Measurements from ENCODE around the gene KCNIP3. TPM values are rescaled to one million over a fixed set of nuclear protein-coding genes. Genes with fewer than 3 reads are reported as not detected.

Gene KCNIP3
- total and polyA plus RNA-seq, 10 donors = 0.59 to 5.2 (median 3.0) TPM

DNA sequence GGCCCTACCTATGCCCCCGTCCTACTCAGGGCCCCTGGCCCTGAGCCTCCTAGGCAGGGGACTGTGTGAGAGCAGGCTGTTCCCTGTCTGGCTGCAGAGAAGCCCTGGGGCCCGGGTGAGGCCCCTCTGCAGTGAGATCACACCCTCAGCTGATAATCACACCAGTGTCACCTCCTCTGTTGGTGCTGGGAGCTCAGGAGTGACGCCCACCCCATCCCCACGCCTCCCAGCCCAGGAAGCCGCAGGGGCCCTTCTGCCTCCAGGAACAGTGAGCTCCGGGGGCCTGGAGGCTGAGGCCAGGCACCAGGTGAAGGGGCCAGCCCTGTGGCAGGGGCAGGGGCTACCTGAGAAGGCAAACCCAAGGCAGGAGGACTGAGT is 20.0 kb downstream of the KCNIP3 start:
- peaks cover 0 to 3% (median 0%) of the 10 kb centered on the region in 7 donors for H3K27me3 ChIP-seq (replicated peaks in 1 of 7)
- TF ChIP-seq POLR2A (IDR thresholded peaks at IDR 0.05) (no peak), POLR2AphosphoS5 (IDR thresholded peaks at IDR 0.05) (no peak)
- TF ChIP-seq, protein P1, sequence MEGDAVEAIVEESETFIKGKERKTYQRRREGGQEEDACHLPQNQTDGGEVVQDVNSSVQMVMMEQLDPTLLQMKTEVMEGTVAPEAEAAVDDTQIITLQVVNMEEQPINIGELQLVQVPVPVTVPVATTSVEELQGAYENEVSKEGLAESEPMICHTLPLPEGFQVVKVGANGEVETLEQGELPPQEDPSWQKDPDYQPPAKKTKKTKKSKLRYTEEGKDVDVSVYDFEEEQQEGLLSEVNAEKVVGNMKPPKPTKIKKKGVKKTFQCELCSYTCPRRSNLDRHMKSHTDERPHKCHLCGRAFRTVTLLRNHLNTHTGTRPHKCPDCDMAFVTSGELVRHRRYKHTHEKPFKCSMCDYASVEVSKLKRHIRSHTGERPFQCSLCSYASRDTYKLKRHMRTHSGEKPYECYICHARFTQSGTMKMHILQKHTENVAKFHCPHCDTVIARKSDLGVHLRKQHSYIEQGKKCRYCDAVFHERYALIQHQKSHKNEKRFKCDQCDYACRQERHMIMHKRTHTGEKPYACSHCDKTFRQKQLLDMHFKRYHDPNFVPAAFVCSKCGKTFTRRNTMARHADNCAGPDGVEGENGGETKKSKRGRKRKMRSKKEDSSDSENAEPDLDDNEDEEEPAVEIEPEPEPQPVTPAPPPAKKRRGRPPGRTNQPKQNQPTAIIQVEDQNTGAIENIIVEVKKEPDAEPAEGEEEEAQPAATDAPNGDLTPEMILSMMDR (IDR thresholded peaks at IDR 0.05 in 8 of 11, conservative IDR thresholded peaks at IDR 0.05 in 3 of 11) = no peak
- no peaks in the 10 kb centered on the region for H3K9me3 ChIP-seq
- H3K4me1 ChIP-seq = no peaks in the 10 kb centered on the region
- no peak overlapping the region for H3K4me3 ChIP-seq
- DNase-seq = no peak
- 56 to 85% (median 69%) methylated on average over 5 to 6 of the region's 6 CpGs for WGBS, 5 donors
- intact Hi-C loops (cut with DNase I; ENCODE audit: low total_unique reads) = no loop called here
- no peaks in the 10 kb centered on the region for H3K36me3 ChIP-seq
- no peak overlapping the region for H3K27ac ChIP-seq

DNA sequence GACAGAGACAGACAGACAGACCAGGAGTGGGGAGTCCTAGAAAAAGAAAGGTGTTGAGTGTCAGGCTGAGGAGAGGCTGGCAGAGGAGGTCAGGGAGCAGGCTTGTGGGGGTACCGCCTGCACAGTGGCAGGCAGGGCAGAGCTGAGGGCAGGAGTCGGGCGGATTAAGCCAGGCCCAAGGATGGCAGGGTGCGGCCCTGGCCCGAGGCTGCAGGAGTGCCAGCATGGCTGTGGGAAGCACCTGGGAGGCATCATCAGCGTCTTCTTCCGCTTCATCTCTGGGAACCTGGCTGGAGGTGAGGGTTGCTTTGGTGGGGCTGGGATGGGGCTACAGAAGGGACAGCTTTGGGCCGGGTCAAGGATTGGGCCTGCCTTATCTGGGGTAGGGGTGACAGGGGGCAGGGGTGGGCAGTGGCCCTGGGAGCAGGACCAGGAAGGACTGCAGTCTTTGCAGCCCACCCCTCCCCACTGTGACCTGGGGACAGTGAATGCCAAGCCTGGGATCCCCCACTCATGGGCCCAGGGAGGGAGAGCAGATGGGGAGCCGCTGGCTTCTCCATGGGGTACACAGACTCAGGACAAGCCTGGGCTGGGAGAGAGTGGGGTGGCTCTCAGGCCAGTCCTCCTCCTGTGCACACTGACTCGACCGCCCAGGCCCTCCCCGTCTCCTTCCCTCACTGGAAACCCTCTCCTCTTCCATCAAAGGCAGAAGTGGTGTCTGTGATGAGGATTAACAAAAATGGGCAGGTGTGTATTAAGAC is 20.7 kb downstream of the KCNIP3 start:
- WGBS, 5 donors = 80 to 94% (median 84%) methylated on average over 11 to 12 of the region's 12 CpGs
- Histone ChIP-seq H3K36me3 (no peaks in the 10 kb centered on the region), H3K9me3 (no peaks in the 10 kb centered on the region), H3K4me3 (no peak overlapping the region), H3K4me1 (no peaks in the 10 kb centered on the region), H3K27ac (no peak overlapping the region), H3K27me3 (replicated peaks in 1 of 7) (peaks cover 0 to 3% (median 0%) of the 10 kb centered on the region in 7 donors)
- TF ChIP-seq POLR2A (IDR thresholded peaks at IDR 0.05) = no peak
- TF ChIP-seq, protein P1 (IDR thresholded peaks at IDR 0.05 in 8 of 11, conservative IDR thresholded peaks at IDR 0.05 in 3 of 11) = no peak
- no peak for TF ChIP-seq POLR2AphosphoS5 (IDR thresholded peaks at IDR 0.05)
- DNase-seq = no peak
- intact Hi-C loops (cut with DNase I; ENCODE audit: low total_unique reads) = no loop called here

DNA sequence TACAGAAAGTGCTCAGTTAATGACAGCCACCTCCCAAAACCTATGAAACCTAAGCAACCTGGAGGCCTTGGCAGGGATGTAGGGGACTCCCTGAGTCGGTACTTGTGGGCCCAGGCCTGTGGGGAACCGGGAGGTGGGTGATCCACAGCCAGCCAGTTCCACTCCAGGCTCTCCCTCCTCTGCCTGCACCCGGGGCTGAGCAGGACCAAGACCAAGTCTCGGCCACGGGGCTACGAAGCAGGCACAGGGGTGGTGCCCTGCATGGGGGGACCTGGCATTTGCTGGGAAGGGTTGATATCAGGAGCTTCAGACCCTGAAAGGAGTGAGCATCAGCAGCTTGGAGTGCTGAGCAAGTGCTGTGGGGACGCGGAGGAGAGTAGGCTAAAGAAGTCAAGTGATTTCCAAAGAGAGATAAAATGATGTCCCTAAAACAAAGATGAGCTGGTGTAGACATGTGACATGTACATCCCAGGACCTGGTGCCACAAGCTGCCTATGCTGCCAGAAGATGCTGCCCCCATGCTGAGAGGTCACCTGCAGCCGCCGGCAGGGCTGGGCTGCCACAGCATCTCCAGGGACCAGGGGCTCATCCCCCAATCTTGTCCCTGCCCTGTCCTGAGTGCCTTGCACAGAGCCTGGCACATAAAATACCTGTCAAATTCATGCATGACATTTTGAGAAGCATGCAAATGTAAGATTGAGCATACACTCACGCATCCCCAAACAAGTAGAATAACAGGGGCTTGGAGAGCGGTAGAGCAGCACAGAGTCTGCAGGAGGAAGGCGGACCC is 21.5 kb downstream of the KCNIP3 start:
- no peaks in the 10 kb centered on the region for H3K9me3 ChIP-seq
- TF ChIP-seq POLR2AphosphoS5 (IDR thresholded peaks at IDR 0.05) (no peak), POLR2A (IDR thresholded peaks at IDR 0.05) (no peak)
- TF ChIP-seq, protein P1 (IDR thresholded peaks at IDR 0.05 in 8 of 11, conservative IDR thresholded peaks at IDR 0.05 in 3 of 11) = no peak
- no peak for DNase-seq
- intact Hi-C loops (cut with DNase I; ENCODE audit: low total_unique reads) = no loop called here
- H3K36me3 ChIP-seq = no peaks in the 10 kb centered on the region
- no peak overlapping the region for H3K4me3 ChIP-seq
- peaks cover 0 to 3% (median 0%) of the 10 kb centered on the region in 7 donors for H3K27me3 ChIP-seq (replicated peaks in 1 of 7)
- H3K4me1 ChIP-seq = no peaks in the 10 kb centered on the region
- WGBS, 5 donors = 76 to 84% (median 82%) methylated on average over 12 to 13 of the region's 13 CpGs
- no peak overlapping the region for H3K27ac ChIP-seq
